ENCODE measurements around the gene TPRG1L. TPM values are rescaled to one million over a fixed set of nuclear protein-coding genes. Genes with fewer than 3 reads are reported as not detected.
"Not testable (repeated sequence)": the region's sequence is repeated elsewhere in the genome, so short reads cannot be mapped to it uniquely, and the experiment has no call there.

The TPRG1L gene
- total RNA-seq (2014; rRNA removed) (32.0 and 44.5 TPM in 2 replicates), Bru-seq, nascent RNA (percentile 86 among the genes with signal in this experiment), BruChase-seq, experiment 1, labeled RNA remaining after a 6-hour chase (percentile 98 among the genes with signal in this experiment), BruChase-seq, experiment 2, labeled RNA remaining after a 2-hour chase (percentile 97 among the genes with signal in this experiment)
- long read RNA-seq, transcript TPRG1L-202 (5 exons, 2,414 nt): major isoform, 301 of 399 reads
- long read RNA-seq, partial matches to known transcripts: 86 of 399 reads
- long read RNA-seq, other reads (novel, unspliced or antisense): 12 of 399 reads

DNA sequence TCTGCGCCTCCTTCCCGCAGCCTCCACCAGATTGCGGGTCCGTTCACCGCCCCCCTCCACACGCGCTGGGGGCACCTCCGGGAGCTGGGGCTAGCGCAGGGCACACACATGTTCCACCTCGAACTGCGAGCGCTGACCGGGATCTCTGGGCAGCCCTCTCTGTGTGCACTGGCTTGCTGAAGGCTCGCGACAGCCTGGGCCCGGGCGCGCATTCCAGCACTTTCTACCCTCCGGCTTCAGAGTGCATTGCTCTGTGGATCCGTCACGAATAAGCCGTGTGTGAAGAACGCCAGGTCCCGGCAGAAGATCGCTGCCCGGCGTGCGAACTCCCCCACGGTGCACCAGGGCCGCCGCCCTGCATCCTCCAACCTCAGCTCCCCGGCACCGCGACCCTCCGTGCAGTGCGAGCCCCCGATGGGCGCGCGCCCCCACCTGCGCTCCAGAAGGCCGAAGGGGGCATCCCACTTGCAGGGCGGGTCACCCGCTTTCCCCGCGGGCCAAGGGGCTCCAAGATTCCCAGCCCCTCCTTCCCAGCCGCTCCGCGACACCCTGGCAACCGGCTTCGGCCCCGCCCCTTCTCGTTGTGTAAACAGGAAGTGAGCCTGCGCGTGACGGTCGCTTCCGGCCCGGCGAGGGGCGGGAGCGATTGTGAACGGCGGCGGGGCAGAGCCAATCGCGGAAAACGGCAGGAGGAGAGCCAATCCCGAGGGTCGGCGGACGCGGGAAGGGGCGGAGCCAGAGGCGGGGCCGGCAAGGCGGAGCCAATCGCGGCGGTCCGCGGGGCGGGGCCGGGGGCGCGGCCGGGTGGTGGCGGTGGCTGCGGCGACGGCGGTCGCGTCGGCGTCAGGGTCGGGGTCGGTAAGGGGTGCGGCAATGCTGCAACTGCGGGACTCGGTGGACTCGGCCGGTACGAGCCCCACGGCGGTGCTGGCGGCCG lies at the start of gene TPRG1L:
Gene TPRG1L (plus strand): TSS at position 816 of the 937 bp plus-strand sequence. CDS start 58 bp downstream, at position 874.
- H2AFZ ChIP-seq (ENCODE audit: low read length): peak within 1 kb of the TSS; percentile 95
- ATAC-seq (peak; percentile 86), DNase-seq (peak; percentile 99)
- H3K4me3 ChIP-seq (ENCODE audit: low read length): peak within 1 kb of the TSS; percentile 91
- H3K36me3 ChIP-seq (ENCODE audit: low read depth, low read length): peaks cover 20% of the 10 kb centered on the region; the same call in 1 of the 2 replicates
- TF ChIP-seq EZH2 (IDR thresholded peaks at IDR 0.05; ENCODE audit: low read length, unreplicated experiment) (no peak), EZH2phosphoT487 (IDR thresholded peaks at IDR 0.05; ENCODE audit: borderline replicate concordance, low read length) (no peak)
- TF ChIP-seq, protein P1, sequence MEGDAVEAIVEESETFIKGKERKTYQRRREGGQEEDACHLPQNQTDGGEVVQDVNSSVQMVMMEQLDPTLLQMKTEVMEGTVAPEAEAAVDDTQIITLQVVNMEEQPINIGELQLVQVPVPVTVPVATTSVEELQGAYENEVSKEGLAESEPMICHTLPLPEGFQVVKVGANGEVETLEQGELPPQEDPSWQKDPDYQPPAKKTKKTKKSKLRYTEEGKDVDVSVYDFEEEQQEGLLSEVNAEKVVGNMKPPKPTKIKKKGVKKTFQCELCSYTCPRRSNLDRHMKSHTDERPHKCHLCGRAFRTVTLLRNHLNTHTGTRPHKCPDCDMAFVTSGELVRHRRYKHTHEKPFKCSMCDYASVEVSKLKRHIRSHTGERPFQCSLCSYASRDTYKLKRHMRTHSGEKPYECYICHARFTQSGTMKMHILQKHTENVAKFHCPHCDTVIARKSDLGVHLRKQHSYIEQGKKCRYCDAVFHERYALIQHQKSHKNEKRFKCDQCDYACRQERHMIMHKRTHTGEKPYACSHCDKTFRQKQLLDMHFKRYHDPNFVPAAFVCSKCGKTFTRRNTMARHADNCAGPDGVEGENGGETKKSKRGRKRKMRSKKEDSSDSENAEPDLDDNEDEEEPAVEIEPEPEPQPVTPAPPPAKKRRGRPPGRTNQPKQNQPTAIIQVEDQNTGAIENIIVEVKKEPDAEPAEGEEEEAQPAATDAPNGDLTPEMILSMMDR (conservative IDR thresholded peaks at IDR 0.05; ENCODE audit: low read depth, low read length): no peak
- peaks cover 17% of the 10 kb centered on the region for H3K4me1 ChIP-seq (ENCODE audit: insufficient read depth, low read length)
- no peaks in the 10 kb centered on the region for H3K9me2 ChIP-seq (replicated peaks; ENCODE audit: low read length)
- H3K4me2 ChIP-seq (ENCODE audit: low read length): peak within 1 kb of the TSS; percentile 96
- intact Hi-C loops (cut with micrococcal nuclease): loop anchor here (5.0 kb wide), 1 partner anchor 98 kb away; no protein-coding TSS in a partner anchor
- BruUV-seq (replicated peaks): TSS peak; percentile 48
- H3K79me2 ChIP-seq (ENCODE audit: low read length): peaks cover 9% of the 10 kb centered on the region; the same call in 1 of the 2 replicates
- H3K9ac ChIP-seq (ENCODE audit: low read length): peak within 1 kb of the TSS; percentile 70
- no peaks in the 10 kb centered on the region for H3F3A ChIP-seq (ENCODE audit: low read length, unreplicated experiment)
- H3K27me3 ChIP-seq (ENCODE audit: low read length): no peaks in the 10 kb centered on the region
- ChIA-PET POLR2A (ENCODE audit: unreplicated experiment) (no interaction called here), CTCF (no interaction called here)
- no peaks in the 10 kb centered on the region for H3K9me3 ChIP-seq (ENCODE audit: low read length)
- no peaks in the 10 kb centered on the region for H4K20me1 ChIP-seq (ENCODE audit: low read length)
- no peak within 1 kb of the TSS for H3K27ac ChIP-seq (ENCODE audit: low read length)

DNA sequence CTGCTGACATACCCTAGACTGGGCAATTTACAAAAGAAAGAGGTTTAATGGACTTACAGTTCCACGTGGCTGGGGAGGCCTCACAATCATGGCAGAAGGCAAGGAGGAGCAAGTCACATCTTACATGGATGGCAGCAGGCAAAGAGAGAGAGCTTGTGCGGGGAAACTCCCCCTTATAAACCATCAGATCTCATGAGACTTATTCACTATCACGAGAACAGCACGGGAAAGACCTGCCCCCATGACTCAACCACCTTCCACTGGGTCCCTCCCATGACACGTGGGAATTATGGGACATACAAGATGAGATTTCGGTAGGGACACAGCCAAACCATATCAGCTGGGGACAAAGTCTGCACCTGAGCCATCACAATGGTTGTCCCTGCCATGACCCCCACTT lies 49.3 kb upstream of the TPRG1L start:
- H3K9me3 ChIP-seq (ENCODE audit: low read length); H3K27ac ChIP-seq (ENCODE audit: low read length); H4K20me1 ChIP-seq (ENCODE audit: low read length); H3K4me3 ChIP-seq (ENCODE audit: low read length); H3K27me3 ChIP-seq (ENCODE audit: low read length); ATAC-seq; H3K9me2 ChIP-seq (replicated peaks; ENCODE audit: low read length); H3K4me2 ChIP-seq (ENCODE audit: low read length); H3K79me2 ChIP-seq (ENCODE audit: low read length); intact Hi-C loops (cut with micrococcal nuclease); CTCF ChIA-PET; POLR2A ChIA-PET (ENCODE audit: unreplicated experiment); H2AFZ ChIP-seq (ENCODE audit: low read length); H3K9ac ChIP-seq (ENCODE audit: low read length); H3F3A ChIP-seq (ENCODE audit: low read length, unreplicated experiment); DNase-seq; H3K36me3 ChIP-seq (ENCODE audit: low read depth, low read length); H3K4me1 ChIP-seq (ENCODE audit: insufficient read depth, low read length); BruUV-seq (replicated peaks): not testable (repeated sequence)

DNA sequence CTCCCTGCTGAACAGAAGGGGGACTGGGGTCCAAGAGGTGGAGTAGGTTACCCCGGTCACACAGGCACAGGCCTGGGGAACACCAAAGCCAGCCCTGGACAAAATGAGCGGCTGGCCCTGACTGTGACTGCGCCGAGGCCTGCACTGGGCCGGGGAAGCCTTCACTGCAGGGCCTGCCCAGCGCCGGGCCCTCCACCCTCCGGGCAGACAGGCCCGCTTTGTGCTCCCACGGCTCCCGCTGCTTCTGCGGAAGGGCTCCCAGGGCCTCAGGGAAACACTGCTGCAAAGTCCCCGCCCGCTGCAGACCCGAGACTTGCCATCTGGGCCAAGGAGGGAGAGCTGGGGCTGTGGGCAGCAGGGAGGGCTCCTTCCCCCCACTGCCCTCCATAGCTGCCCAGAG lies 48.8 kb upstream of the TPRG1L start:
- ChIA-PET POLR2A (ENCODE audit: unreplicated experiment) (no interaction called here), CTCF (no interaction called here)
- no peaks in the 10 kb centered on the region for H4K20me1 ChIP-seq (ENCODE audit: low read length)
- no peak for TF ChIP-seq EZH2 (IDR thresholded peaks at IDR 0.05; ENCODE audit: low read length, unreplicated experiment)
- TF ChIP-seq, protein P1 (conservative IDR thresholded peaks at IDR 0.05; ENCODE audit: low read depth, low read length): no peak
- no peak for TF ChIP-seq EZH2phosphoT487 (IDR thresholded peaks at IDR 0.05; ENCODE audit: borderline replicate concordance, low read length)
- no peak overlapping the region for H3K27ac ChIP-seq (ENCODE audit: low read length)
- no peaks in the 10 kb centered on the region for H3K4me1 ChIP-seq (ENCODE audit: insufficient read depth, low read length)
- H3F3A ChIP-seq (ENCODE audit: low read length, unreplicated experiment): no peaks in the 10 kb centered on the region
- no peak overlapping the region for H2AFZ ChIP-seq (ENCODE audit: low read length)
- no peak overlapping the region for H3K4me3 ChIP-seq (ENCODE audit: low read length)
- no peaks in the 10 kb centered on the region for H3K79me2 ChIP-seq (ENCODE audit: low read length)
- H3K9me3 ChIP-seq (ENCODE audit: low read length): no peaks in the 10 kb centered on the region
- no peaks in the 10 kb centered on the region for H3K36me3 ChIP-seq (ENCODE audit: low read depth, low read length)
- no peak overlapping the region for H3K9ac ChIP-seq (ENCODE audit: low read length)
- no peaks in the 10 kb centered on the region for H3K9me2 ChIP-seq (replicated peaks; ENCODE audit: low read length)
- H3K4me2 ChIP-seq (ENCODE audit: low read length): no peak overlapping the region
- H3K27me3 ChIP-seq (ENCODE audit: low read length): no peaks in the 10 kb centered on the region
- intact Hi-C loops (cut with micrococcal nuclease): no loop called here
- ATAC-seq (no peak), DNase-seq (no peak)
- no TSS peak for BruUV-seq (replicated peaks)
